IgD-negative memory B cell (primary cell): ENCODE data around the gene EED. TPM values are rescaled to one million over a fixed set of nuclear protein-coding genes. Genes with fewer than 3 reads are reported as not detected.

Experiments
- H3K27ac Mint-ChIP-seq, 3 donors: one replicate each; pipeline ENCODE4 v1.8.0; 2020 to 2022; ENCODE audit warnings: mild to moderate bottlenecking in 3 of 3, mixed read lengths in 3 of 3, moderate library complexity in 1 of 3
- H3K27me3 Mint-ChIP-seq: one replicate; pipeline ENCODE4 v1.8.0; 2021; ENCODE audit warnings: mixed read lengths
- H3K36me3 Mint-ChIP-seq: one replicate; pipeline ENCODE4 v1.8.0; 2020; ENCODE audit warnings: mild to moderate bottlenecking, mixed read lengths
- H3K4me1 Mint-ChIP-seq, 3 donors: one replicate each; pipeline ENCODE4 v1.8.0; 2020 to 2022; ENCODE audit warnings: mixed read lengths in 3 of 3, mild to moderate bottlenecking in 1 of 3
- H3K4me3 Mint-ChIP-seq, 4 donors: one replicate each; pipeline ENCODE4 v1.8.0; 2020 to 2022; ENCODE audit warnings: mild to moderate bottlenecking in 4 of 4, mixed read lengths in 4 of 4, moderate library complexity in 3 of 4
- H3K9me3 Mint-ChIP-seq, 3 donors: one replicate each; pipeline ENCODE4 v1.8.0; 2020 to 2021; ENCODE audit warnings: mixed read lengths in 3 of 3, mild to moderate bottlenecking in 1 of 3
- polyA plus RNA-seq: library from polyadenylated mRNA; unstranded; fragments of 300-500 nt; fragmentation: Illumina TruSeq; gene quantifications from one replicate; pipeline ENCODE4 v1.2.3, GENCODE V29; 2021

The EED gene
- 20.2 TPM for polyA plus RNA-seq

DNA sequence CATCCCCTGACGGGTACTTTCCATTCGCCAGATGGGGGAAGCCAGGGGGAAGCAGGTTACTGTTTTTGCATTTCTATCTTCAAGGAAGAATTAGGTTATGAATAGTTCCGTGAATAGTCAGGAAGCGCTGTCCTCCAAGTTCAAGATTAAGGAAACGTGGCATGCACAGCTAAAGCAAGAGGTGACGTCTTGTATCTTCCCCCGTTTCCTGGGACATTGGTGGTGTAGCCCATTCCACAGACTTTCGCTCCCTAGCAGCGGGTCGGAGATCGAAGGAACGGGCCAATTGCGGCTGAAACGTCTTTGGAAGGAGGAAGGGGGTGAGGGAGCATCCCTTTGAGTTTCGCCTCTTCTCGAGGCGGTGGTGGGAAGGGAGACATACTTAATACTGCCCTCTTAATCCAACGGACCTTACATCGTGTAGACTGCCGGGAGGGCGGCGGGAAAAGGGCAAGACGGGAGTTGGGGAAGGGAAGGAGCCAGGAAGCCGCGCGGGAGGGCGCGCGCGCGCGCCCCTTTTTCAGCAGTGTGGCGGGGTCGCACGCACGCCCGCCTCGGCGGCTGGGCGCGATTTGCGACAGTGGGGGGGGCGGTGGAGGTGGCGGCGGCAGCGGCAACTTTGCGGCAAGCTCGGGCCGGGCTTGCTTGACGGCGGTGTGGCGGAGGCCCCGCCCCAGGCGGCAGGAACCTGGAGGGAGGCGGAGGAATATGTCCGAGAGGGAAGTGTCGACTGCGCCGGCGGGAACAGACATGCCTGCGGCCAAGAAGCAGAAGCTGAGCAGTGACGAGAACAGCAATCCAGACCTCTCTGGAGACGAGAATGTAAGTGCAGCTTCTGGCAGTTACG lies at the start of gene EED:
Gene EED (plus strand): TSS at position 232 of the 847 bp plus-strand sequence. CDS start 477 bp downstream, at position 709.
- H3K27me3 Mint-ChIP-seq: no peaks in the 10 kb centered on the region
- no peaks in the 10 kb centered on the region for H3K36me3 Mint-ChIP-seq
- peaks cover 25 to 36% (median 29%) of the 10 kb centered on the region in 3 donors for H3K4me1 Mint-ChIP-seq
- H3K4me3 Mint-ChIP-seq: no peak within 1 kb of the TSS
- H3K27ac Mint-ChIP-seq: no peak within 1 kb of the TSS
- no peaks in the 10 kb centered on the region for H3K9me3 Mint-ChIP-seq

GRCh38 chr11:86194998-86195397 lies 49.6 kb upstream of the EED start:
- Mint-ChIP-seq H3K36me3 (peaks cover 5% of the 10 kb centered on the region), H3K4me1 (peaks cover 16 to 20% (median 18%) of the 10 kb centered on the region in 3 donors), H3K4me3 (no peak overlapping the region), H3K27me3 (no peaks in the 10 kb centered on the region), H3K27ac (no peak overlapping the region), H3K9me3 (peaks cover 0 to 2% (median 0%) of the 10 kb centered on the region in 3 donors)

- Mint-ChIP-seq H3K4me3 (no peak overlapping the region), H3K4me1 (peaks cover 16 to 20% (median 18%) of the 10 kb centered on the region in 3 donors), H3K27ac (peak overlapping the region in 1 of 3 donors; percentile 16), H3K36me3 (no peaks in the 10 kb centered on the region), H3K27me3 (no peaks in the 10 kb centered on the region), H3K9me3 (peaks cover 0 to 2% (median 0%) of the 10 kb centered on the region in 3 donors)
Measured at GRCh38 chr11:86196085-86196696, 48.4 kb upstream of the EED start.

DNA sequence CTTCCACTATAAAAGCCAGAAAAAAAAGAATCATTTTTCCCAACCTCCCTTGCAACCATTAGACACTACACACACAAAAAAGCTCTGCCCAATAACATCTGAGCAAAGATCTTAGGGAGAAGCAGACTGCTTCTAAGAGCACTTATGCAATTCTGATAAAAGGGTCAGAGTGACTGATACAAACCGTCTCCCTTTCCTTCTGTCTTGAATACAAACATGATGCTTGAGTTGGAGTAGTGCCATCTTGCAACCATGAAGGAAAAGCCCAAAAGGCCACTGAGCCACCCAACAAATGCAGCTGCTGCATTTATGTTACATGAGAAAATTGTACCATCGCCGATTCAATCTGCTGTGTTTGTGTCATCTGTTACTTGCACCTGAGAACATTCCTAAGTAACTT lies 47.6 kb upstream of the EED start:
- Mint-ChIP-seq H3K36me3 (no peaks in the 10 kb centered on the region), H3K27ac (no peak overlapping the region), H3K4me3 (no peak overlapping the region), H3K27me3 (no peaks in the 10 kb centered on the region), H3K4me1 (peaks cover 16 to 20% (median 16%) of the 10 kb centered on the region in 3 donors), H3K9me3 (peaks cover 0 to 2% (median 0%) of the 10 kb centered on the region in 3 donors)

DNA sequence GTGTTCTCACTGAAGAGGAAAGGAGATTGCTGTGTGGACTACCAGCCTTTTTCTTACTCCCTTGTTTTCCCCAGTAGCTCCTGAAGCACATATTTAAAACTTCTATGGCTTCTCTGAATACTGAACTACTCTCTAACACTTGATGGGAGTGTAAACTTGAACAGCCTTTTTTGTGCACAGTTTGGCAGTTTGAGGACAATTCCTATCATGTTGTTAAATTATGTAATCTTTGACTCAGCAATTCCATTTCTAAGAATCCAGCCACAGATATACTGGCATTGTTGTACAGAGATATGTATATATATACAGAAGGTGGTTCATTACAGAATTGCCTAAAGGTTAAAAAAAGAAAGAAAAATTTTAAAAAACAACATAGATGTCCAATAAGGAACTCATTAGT lies 47.1 kb upstream of the EED start:
- Mint-ChIP-seq H3K36me3 (no peaks in the 10 kb centered on the region), H3K4me3 (no peak overlapping the region), H3K27ac (no peak overlapping the region), H3K9me3 (peaks cover 0 to 2% (median 0%) of the 10 kb centered on the region in 3 donors), H3K27me3 (no peaks in the 10 kb centered on the region), H3K4me1 (peaks cover 14 to 18% (median 15%) of the 10 kb centered on the region in 3 donors)

DNA sequence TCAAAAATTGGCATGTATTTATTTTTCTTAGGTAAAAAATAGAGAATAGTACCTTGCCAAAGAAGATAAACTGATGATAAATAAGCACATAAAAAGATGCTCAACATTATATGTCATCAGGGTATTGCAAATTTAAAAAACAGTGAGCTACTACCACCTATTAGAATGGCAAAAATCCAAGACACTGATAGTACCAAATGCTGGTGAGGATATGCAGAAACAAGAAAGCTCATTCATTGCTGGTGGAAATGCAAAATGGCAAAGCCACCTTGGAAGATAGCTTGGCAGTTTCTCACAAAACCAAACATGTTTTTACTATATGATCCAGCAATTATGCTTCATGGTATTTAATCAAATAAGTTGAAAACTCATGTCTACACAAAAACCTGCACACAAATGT lies 46.4 kb upstream of the EED start:
- H3K9me3 Mint-ChIP-seq: no peaks in the 10 kb centered on the region
- no peaks in the 10 kb centered on the region for H3K36me3 Mint-ChIP-seq
- no peak overlapping the region for H3K27ac Mint-ChIP-seq
- no peaks in the 10 kb centered on the region for H3K27me3 Mint-ChIP-seq
- no peak overlapping the region for H3K4me3 Mint-ChIP-seq
- H3K4me1 Mint-ChIP-seq: peaks cover 7 to 12% (median 8%) of the 10 kb centered on the region in 3 donors

GRCh38 chr11:86199354-86199753 lies 45.2 kb upstream of the EED start:
- no peaks in the 10 kb centered on the region for H3K27me3 Mint-ChIP-seq
- H3K4me3 Mint-ChIP-seq: no peak overlapping the region
- H3K36me3 Mint-ChIP-seq: no peaks in the 10 kb centered on the region
- H3K27ac Mint-ChIP-seq: no peak overlapping the region
- H3K9me3 Mint-ChIP-seq: no peaks in the 10 kb centered on the region
- peaks cover 0 to 8% (median 4%) of the 10 kb centered on the region in 3 donors for H3K4me1 Mint-ChIP-seq

- Mint-ChIP-seq H3K9me3 (no peaks in the 10 kb centered on the region), H3K36me3 (no peaks in the 10 kb centered on the region), H3K4me3 (no peak overlapping the region), H3K27me3 (no peaks in the 10 kb centered on the region), H3K27ac (no peak overlapping the region), H3K4me1 (peaks cover 0 to 6% (median 5%) of the 10 kb centered on the region in 3 donors)
Measured at GRCh38 chr11:86201371-86201884, 43.1 kb upstream of the EED start.

DNA sequence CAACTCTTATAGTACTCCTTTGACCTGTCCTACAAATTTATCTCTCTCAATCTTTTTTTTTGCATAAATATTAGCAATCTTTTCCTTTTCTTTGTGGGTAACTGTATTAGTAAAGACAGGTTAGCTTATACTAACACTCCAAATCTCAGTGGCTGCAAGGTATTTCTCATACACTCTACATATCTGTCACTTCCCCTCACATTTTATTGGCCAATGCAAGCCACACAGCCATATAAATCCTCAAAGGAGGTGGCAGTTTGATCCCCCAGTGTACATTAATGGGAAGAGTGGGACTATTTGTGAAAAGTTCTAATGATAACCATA lies 42.6 kb upstream of the EED start:
- Mint-ChIP-seq H3K4me1 (peaks cover 0 to 6% (median 5%) of the 10 kb centered on the region in 3 donors), H3K27me3 (no peaks in the 10 kb centered on the region), H3K4me3 (no peak overlapping the region), H3K27ac (no peak overlapping the region), H3K9me3 (no peaks in the 10 kb centered on the region), H3K36me3 (no peaks in the 10 kb centered on the region)

GRCh38 chr11:86204356-86204755 lies 40.2 kb upstream of the EED start:
- no peak overlapping the region for H3K27ac Mint-ChIP-seq
- H3K4me1 Mint-ChIP-seq: peaks cover 5 to 8% (median 6%) of the 10 kb centered on the region in 3 donors
- H3K36me3 Mint-ChIP-seq: no peaks in the 10 kb centered on the region
- peak overlapping the region in 1 of 4 donors; percentile 35 for H3K4me3 Mint-ChIP-seq
- H3K9me3 Mint-ChIP-seq: no peaks in the 10 kb centered on the region
- H3K27me3 Mint-ChIP-seq: no peaks in the 10 kb centered on the region

DNA sequence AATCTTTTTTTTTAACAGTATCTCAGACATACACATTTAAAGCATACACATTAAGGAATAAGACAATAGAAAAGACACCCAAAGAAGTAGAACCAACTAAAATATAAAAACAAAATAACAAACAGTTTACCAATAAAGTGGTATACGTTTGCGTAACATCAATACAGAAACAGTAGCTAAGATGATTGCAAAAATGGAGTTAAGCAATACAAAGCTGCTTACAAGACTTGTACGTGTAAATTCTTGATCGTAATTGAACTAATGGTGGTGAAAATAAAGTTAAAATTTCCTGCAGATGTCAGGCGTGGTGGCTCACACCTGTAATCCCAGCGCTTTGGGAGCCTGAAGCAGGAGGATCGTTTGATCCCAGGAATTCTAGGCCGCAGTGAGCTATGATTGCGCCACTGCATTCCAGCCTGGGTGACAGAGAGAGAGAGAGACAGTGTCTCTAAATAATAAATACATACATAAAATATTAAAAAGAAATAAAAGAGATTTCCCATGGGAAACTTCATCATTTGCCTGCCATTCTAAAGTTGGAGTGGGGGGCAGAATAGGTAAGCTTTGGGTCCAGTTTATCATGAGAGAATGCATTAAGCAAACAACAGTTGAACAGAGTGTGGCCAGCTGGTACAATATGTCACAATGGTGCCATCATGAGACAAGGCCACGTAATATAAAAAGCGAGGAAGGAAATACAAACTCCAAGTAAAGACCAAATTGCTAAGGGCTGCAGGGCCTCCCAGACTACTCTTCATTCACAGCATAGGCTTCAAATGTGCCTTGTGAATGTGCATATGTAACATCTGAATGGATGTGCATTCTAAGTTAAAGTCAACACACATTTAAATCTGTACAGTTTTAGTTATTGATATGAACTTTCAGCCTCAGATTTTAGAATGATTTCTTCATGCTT lies 38.9 kb upstream of the EED start:
- no peaks in the 10 kb centered on the region for H3K9me3 Mint-ChIP-seq
- H3K4me3 Mint-ChIP-seq: no peak overlapping the region
- no peaks in the 10 kb centered on the region for H3K36me3 Mint-ChIP-seq
- H3K4me1 Mint-ChIP-seq: peaks cover 5 to 8% (median 6%) of the 10 kb centered on the region in 3 donors
- no peaks in the 10 kb centered on the region for H3K27me3 Mint-ChIP-seq
- no peak overlapping the region for H3K27ac Mint-ChIP-seq

DNA sequence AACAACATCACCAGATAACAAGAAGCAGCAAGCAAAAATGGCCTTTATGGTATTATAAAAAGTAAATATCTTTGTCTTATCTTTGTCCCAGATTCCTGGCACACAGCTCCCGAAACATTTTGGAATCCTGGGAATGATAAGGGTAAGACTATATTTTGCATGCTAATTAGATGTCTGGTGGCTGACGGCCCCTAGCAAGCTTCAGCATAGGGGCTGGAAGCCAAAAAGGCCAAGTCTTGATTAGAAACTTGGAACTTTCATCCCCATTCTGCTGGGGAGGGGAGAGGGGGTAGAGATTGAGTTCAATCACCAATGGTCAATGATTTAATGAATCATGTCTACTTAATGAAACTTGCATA lies 38.2 kb upstream of the EED start:
- Mint-ChIP-seq H3K9me3 (no peaks in the 10 kb centered on the region), H3K36me3 (no peaks in the 10 kb centered on the region), H3K4me3 (no peak overlapping the region), H3K4me1 (peaks cover 5 to 8% (median 6%) of the 10 kb centered on the region in 3 donors), H3K27me3 (no peaks in the 10 kb centered on the region), H3K27ac (no peak overlapping the region)

DNA sequence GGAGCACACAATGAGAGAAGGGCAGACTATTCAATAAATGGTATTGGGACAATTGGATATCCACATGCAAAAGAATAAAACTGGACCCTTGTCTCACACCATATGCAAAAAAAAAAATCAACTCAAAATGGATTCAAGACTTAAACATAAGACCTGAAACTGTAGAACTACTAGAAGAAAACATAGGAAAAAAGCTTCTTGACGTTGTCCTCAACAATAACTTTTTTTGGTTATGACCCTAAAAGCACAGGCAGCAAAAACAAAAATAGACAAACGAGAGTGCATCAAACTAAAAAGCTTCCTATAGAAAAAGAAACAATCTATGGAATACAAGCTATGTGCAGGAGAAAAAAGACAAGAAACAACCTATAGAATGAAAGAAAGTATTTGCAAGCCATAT lies 37.1 kb upstream of the EED start:
- Mint-ChIP-seq H3K27ac (no peak overlapping the region), H3K27me3 (no peaks in the 10 kb centered on the region), H3K9me3 (no peaks in the 10 kb centered on the region), H3K4me1 (peaks cover 5 to 8% (median 6%) of the 10 kb centered on the region in 3 donors), H3K4me3 (no peak overlapping the region), H3K36me3 (no peaks in the 10 kb centered on the region)

DNA sequence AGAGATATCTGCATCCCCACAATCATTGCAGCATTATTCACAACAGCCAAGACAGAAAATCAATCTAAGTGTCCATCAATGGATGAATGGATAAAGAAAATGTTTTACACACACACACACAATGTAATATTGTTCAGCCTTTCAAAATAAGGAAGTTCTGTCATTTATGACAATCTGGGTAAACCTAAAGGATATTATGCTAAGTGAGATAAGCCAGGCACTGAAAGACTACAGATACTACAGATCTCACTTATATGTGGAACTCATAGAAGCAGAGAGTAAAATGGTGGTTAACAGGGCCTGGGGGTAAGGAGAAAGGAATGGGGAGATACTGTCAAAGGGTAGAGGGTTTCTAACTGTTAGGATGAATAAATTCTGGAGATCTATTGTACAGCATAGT lies 36.0 kb upstream of the EED start:
- no peaks in the 10 kb centered on the region for H3K36me3 Mint-ChIP-seq
- no peaks in the 10 kb centered on the region for H3K9me3 Mint-ChIP-seq
- H3K4me1 Mint-ChIP-seq: peaks cover 5 to 8% (median 6%) of the 10 kb centered on the region in 3 donors
- no peak overlapping the region for H3K4me3 Mint-ChIP-seq
- peak overlapping the region in 1 of 3 donors; percentile 8 for H3K27ac Mint-ChIP-seq
- H3K27me3 Mint-ChIP-seq: no peaks in the 10 kb centered on the region
